Endothelial cell (in vitro differentiated cells): ENCODE data around the gene IFT27. TPM values are rescaled to one million over a fixed set of nuclear protein-coding genes. Genes with fewer than 3 reads are reported as not detected.

Experiments
- DNase-seq: peaks from one replicate; pipeline ENCODE4 v3.0.0; 2021; ENCODE audit warnings: low spot score
- H3K27ac Mint-ChIP-seq: one replicate; pipeline ENCODE4 v1.8.0; 2021; ENCODE audit warnings: mixed read lengths, inconsistent platforms; ENCODE audit not compliant: unreplicated experiment
- H3K27me3 Mint-ChIP-seq: one replicate; pipeline ENCODE4 v1.8.0; 2021; ENCODE audit warnings: mild to moderate bottlenecking, moderate library complexity, mixed read lengths, inconsistent platforms; ENCODE audit not compliant: unreplicated experiment
- H3K36me3 Mint-ChIP-seq: one replicate; pipeline ENCODE4 v1.8.0; 2021; ENCODE audit warnings: mild to moderate bottlenecking, low read depth, mixed read lengths, inconsistent platforms; ENCODE audit not compliant: unreplicated experiment
- H3K4me1 Mint-ChIP-seq: one replicate; pipeline ENCODE4 v1.8.0; 2021; ENCODE audit warnings: mild to moderate bottlenecking, mixed read lengths, inconsistent platforms; ENCODE audit not compliant: unreplicated experiment
- H3K4me3 Mint-ChIP-seq: one replicate; pipeline ENCODE4 v1.8.0; 2021; ENCODE audit warnings: mild to moderate bottlenecking, mixed read lengths, inconsistent platforms; ENCODE audit not compliant: unreplicated experiment
- H3K9me3 Mint-ChIP-seq: one replicate; pipeline ENCODE4 v1.8.0; 2021; ENCODE audit warnings: mixed read lengths, inconsistent platforms; ENCODE audit not compliant: unreplicated experiment
- total RNA-seq: library from RNA; stranded (reverse); fragmentation: NEBNext Ultra II Directional; extraction: Animal tissue kit (Norgen Biotek cat#: 25700); gene quantifications from one replicate; pipeline ENCODE4 v1.2.1, GENCODE V29; 2021; ENCODE audit not compliant: unreplicated experiment
- TF ChIP-seq, protein P1 (sequence below): fragments of 200-600 bp; sonication (generic); IDR thresholded peaks from one replicate; pipeline ENCODE4 v1.5.0; 2021; ENCODE audit warnings: antibody characterized with exemption; ENCODE audit not compliant: unreplicated experiment

IFT27 gene
- total RNA-seq, 1 donor from 2014 or later: 51.1 TPM

DNA sequence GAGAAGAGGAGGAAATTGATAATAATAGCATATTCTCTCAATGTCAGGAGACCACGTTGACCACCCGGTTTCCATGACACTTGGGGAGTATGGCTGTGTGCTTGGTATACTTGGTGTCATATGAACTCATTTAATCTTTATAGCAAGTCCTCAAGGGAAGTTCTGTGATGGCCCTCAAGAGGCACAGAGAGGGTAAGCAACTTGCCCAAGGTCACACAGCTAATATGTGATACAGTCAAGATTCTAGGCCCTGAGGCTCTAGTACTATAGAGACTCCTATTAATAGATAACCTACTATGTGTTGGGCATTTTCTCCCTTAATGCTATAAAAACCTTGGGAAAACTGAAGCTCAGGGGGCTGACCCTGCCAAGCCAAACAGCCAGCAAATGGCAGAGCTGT lies 61.8 kb downstream of the IFT27 start:
- DNase-seq: no peak
- no peaks in the 10 kb centered on the region for H3K9me3 Mint-ChIP-seq
- no peak overlapping the region for H3K4me3 Mint-ChIP-seq
- no peaks in the 10 kb centered on the region for H3K36me3 Mint-ChIP-seq
- peaks cover 4% of the 10 kb centered on the region for H3K4me1 Mint-ChIP-seq
- no peak overlapping the region for H3K27ac Mint-ChIP-seq
- TF ChIP-seq, protein P1, sequence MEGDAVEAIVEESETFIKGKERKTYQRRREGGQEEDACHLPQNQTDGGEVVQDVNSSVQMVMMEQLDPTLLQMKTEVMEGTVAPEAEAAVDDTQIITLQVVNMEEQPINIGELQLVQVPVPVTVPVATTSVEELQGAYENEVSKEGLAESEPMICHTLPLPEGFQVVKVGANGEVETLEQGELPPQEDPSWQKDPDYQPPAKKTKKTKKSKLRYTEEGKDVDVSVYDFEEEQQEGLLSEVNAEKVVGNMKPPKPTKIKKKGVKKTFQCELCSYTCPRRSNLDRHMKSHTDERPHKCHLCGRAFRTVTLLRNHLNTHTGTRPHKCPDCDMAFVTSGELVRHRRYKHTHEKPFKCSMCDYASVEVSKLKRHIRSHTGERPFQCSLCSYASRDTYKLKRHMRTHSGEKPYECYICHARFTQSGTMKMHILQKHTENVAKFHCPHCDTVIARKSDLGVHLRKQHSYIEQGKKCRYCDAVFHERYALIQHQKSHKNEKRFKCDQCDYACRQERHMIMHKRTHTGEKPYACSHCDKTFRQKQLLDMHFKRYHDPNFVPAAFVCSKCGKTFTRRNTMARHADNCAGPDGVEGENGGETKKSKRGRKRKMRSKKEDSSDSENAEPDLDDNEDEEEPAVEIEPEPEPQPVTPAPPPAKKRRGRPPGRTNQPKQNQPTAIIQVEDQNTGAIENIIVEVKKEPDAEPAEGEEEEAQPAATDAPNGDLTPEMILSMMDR: no peak
- peaks cover 3% of the 10 kb centered on the region for H3K27me3 Mint-ChIP-seq

DNA sequence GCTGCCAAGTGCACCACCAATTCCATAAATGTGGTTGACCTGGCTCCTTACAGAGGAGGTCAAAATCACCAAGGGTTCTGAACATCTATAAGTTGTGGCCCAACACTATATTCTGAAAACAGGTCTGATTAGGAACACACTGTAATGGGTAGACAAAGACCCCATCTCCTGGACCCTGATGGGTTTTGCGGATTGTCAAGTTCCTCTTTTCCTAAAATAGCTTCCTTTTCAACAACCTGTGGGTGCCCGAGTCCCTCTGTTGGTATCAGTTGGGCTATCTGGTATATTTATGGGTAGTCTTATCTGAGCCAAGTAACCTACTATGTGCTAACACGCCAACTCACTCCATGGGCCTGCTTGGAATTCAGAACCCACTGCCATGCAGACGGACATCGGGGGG lies 62.5 kb downstream of the IFT27 start:
- no peak for DNase-seq
- H3K27ac Mint-ChIP-seq: no peak overlapping the region
- no peaks in the 10 kb centered on the region for H3K36me3 Mint-ChIP-seq
- H3K9me3 Mint-ChIP-seq: no peaks in the 10 kb centered on the region
- H3K4me1 Mint-ChIP-seq: peaks cover 4% of the 10 kb centered on the region
- no peak overlapping the region for H3K4me3 Mint-ChIP-seq
- H3K27me3 Mint-ChIP-seq: peaks cover 2% of the 10 kb centered on the region
- TF ChIP-seq, protein P1: no peak

Other genes with a start within 250 kb of the IFT27 start
- 189 TPM for gene EIF3D, start 247.0 kb downstream of the IFT27 start, total RNA-seq
- gene CACNG2, start 72.4 kb downstream of the IFT27 start, total RNA-seq: not detected
- gene PVALB, start 40.9 kb upstream of the IFT27 start, total RNA-seq: not detected
- not detected for gene NCF4, start 84.9 kb upstream of the IFT27 start, total RNA-seq
- 12.0 TPM for gene CSF2RB, start 137.5 kb upstream of the IFT27 start, total RNA-seq
- 39.0 TPM for gene TST, start 243.3 kb upstream of the IFT27 start, total RNA-seq
- 78.7 TPM for gene MPST, start 243.6 kb upstream of the IFT27 start, total RNA-seq